ENCODE measurements around the gene AHCTF1.

DNA sequence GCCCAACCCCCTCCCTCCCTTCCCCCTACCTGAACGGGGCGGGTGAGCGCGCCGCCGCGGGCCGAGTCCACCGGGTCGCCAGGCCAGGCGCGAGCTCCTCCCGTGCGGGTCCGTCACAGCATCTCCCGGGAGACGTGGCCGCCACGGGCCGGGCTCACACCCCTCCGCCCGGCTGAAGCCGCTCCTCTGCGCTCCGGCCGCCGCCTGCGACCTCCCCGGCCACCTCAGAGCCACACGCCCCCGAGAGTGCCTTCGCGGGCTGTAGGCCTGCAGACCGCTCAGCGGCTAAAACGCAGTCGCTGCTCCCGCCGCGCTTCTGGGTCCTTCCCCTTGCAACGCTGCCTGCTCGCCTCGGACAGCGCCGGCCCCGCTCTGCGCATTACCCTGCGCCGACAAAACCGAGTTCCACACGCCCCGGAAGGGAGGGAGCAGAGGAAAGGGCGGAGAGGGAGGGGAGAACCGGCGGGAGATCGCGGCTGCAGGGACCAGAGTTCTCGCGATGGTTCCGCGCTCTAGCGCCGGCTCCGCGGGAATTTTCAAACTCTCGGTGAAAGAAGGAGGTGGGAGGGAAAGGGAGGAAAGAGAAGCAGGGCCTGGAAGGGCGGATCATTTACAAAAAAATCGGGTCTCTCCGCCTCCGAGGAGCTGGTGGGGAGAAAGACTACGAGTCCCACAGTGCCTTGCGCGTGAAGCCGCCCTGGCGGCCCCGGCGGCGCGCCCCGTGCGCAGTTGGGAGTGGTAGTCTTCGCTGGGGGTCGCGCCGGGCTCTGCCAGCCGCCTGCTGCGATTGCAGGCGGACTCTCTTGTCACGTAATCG, at the start of gene AHCTF1:
- TF ChIP-seq, protein P1, sequence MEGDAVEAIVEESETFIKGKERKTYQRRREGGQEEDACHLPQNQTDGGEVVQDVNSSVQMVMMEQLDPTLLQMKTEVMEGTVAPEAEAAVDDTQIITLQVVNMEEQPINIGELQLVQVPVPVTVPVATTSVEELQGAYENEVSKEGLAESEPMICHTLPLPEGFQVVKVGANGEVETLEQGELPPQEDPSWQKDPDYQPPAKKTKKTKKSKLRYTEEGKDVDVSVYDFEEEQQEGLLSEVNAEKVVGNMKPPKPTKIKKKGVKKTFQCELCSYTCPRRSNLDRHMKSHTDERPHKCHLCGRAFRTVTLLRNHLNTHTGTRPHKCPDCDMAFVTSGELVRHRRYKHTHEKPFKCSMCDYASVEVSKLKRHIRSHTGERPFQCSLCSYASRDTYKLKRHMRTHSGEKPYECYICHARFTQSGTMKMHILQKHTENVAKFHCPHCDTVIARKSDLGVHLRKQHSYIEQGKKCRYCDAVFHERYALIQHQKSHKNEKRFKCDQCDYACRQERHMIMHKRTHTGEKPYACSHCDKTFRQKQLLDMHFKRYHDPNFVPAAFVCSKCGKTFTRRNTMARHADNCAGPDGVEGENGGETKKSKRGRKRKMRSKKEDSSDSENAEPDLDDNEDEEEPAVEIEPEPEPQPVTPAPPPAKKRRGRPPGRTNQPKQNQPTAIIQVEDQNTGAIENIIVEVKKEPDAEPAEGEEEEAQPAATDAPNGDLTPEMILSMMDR (IDR thresholded peaks at IDR 0.05) = peak; percentile 11
- TF ChIP-seq EZH2 (IDR thresholded peaks at IDR 0.05) (no peak), EZH2phosphoT487 (IDR thresholded peaks at IDR 0.05) (no peak)

All from neural progenitor cell (in vitro differentiated cells).